HEK293T (cell line): Measurements from ENCODE around the gene MTA3.

ENCODE experiments used
- CTCF ChIA-PET: fragments of 350-600 bp; formaldehyde crosslinking; extraction: SDS; loops from one replicate; lab custom pipeline; 2021; ENCODE audit warnings: antibody characterized with exemption, inconsistent platforms; lab: Yijun Ruan, JAX
- POLR2A ChIA-PET: fragments of 350-600 bp; formaldehyde crosslinking; extraction: SDS; loops from one replicate; lab custom pipeline; 2020; ENCODE audit warnings: antibody characterized with exemption, inconsistent platforms; lab: Yijun Ruan, JAX
- DNase-seq: peaks from one replicate; pipeline ENCODE4 v3.0.0; 2012; ENCODE audit warnings: mixed read lengths; ENCODE audit errors: extremely low spot score
- ARNT ChIP-seq: fragments of 450-650 bp; IDR thresholded peaks from 2 replicates; pipeline ENCODE4 v1.6.1; 2017; ENCODE audit warnings: mild to moderate bottlenecking
- BHLHE40 ChIP-seq: fragments of 450-650 bp; IDR thresholded peaks from 2 replicates; pipeline ENCODE4 v1.6.1; 2016; ENCODE audit warnings: mild to moderate bottlenecking, moderate library complexity, borderline replicate concordance
- CTBP1 ChIP-seq: fragments of 450-650 bp; IDR thresholded peaks from 2 replicates; pipeline ENCODE4 v1.6.1; 2016; ENCODE audit warnings: borderline replicate concordance
- ELF4 ChIP-seq: fragments of 450-650 bp; IDR thresholded peaks from 2 replicates; pipeline ENCODE4 v1.6.1; 2017; ENCODE audit warnings: antibody characterized with exemption
- FOXA1 ChIP-seq: fragments of 450-650 bp; IDR thresholded peaks from 2 replicates; pipeline ENCODE4 v1.6.1; 2016; ENCODE audit warnings: mild to moderate bottlenecking
- FOXK2 ChIP-seq: fragments of 450-650 bp; IDR thresholded peaks from 2 replicates; pipeline ENCODE4 v1.6.1; 2016; ENCODE audit warnings: mild to moderate bottlenecking
- FOXM1 ChIP-seq: fragments of 450-650 bp; IDR thresholded peaks from 2 replicates; pipeline ENCODE4 v1.6.1; 2017; ENCODE audit warnings: mild to moderate bottlenecking, borderline replicate concordance
- HDGF ChIP-seq: fragments of 450-650 bp; IDR thresholded peaks from 2 replicates; pipeline ENCODE4 v1.6.1; 2017; ENCODE audit warnings: antibody characterized with exemption, borderline replicate concordance
- L3MBTL2 ChIP-seq: fragments of 450-650 bp; conservative IDR thresholded peaks from 2 replicates; pipeline ENCODE4 v1.6.1; 2016; ENCODE audit warnings: mild to moderate bottlenecking
- LEF1 ChIP-seq: fragments of 450-650 bp; IDR thresholded peaks from 2 replicates; pipeline ENCODE4 v1.6.1; 2017; ENCODE audit warnings: mild to moderate bottlenecking, borderline replicate concordance
- NFRKB ChIP-seq: fragments of 450-650 bp; IDR thresholded peaks from 2 replicates; pipeline ENCODE4 v1.6.1; 2016; ENCODE audit warnings: mild to moderate bottlenecking, moderate library complexity
- SP1 ChIP-seq: fragments of 450-650 bp; IDR thresholded peaks from 2 replicates; pipeline ENCODE4 v1.6.1; 2017
- SUZ12 ChIP-seq: fragments of 450-650 bp; IDR thresholded peaks from 2 replicates; pipeline ENCODE4 v1.6.1; 2016; ENCODE audit warnings: mild to moderate bottlenecking
- TARDBP ChIP-seq: fragments of 450-650 bp; IDR thresholded peaks from 2 replicates; pipeline ENCODE4 v1.6.1; 2016
- ZNF384 ChIP-seq: fragments of 450-650 bp; IDR thresholded peaks from 2 replicates; pipeline ENCODE4 v1.6.1; 2016
- TF ChIP-seq, protein P1 (sequence below): fragments of 450-650 bp; IDR thresholded peaks from 2 replicates; pipeline ENCODE4 v1.6.1; 2016

MTA3 gene

GRCh38 chr2:42801381-42801780, 232.9 kb downstream of the MTA3 start:
- ChIA-PET CTCF (no interaction called here), POLR2A (interaction anchor here (1.7 kb wide), 1 partner anchor 9 kb away, joined by 11 read pairs; no protein-coding TSS in a partner anchor)
- DNase-seq: no peak
- no peak for TF ChIP-seq L3MBTL2
- TF ChIP-seq ELF4: no peak
- no peak for TF ChIP-seq HDGF
- TF ChIP-seq NFRKB: no peak
- TF ChIP-seq TARDBP: no peak
- TF ChIP-seq FOXA1: no peak
- TF ChIP-seq LEF1: no peak
- no peak for TF ChIP-seq BHLHE40
- no peak for TF ChIP-seq ZNF384
- TF ChIP-seq ARNT: no peak
- TF ChIP-seq FOXM1: no peak
- TF ChIP-seq CTBP1: no peak
- TF ChIP-seq FOXK2: no peak
- no peak for TF ChIP-seq SP1
- TF ChIP-seq, protein P1, sequence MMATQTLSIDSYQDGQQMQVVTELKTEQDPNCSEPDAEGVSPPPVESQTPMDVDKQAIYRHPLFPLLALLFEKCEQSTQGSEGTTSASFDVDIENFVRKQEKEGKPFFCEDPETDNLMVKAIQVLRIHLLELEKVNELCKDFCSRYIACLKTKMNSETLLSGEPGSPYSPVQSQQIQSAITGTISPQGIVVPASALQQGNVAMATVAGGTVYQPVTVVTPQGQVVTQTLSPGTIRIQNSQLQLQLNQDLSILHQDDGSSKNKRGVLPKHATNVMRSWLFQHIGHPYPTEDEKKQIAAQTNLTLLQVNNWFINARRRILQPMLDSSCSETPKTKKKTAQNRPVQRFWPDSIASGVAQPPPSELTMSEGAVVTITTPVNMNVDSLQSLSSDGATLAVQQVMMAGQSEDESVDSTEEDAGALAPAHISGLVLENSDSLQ: no peak
- no peak for TF ChIP-seq SUZ12

- TF ChIP-seq ARNT: no peak
- no peak for TF ChIP-seq ELF4
- TF ChIP-seq BHLHE40: no peak
- no peak for TF ChIP-seq ZNF384
- TF ChIP-seq CTBP1: no peak
- no peak for TF ChIP-seq HDGF
- POLR2A ChIA-PET: no interaction called here
- DNase-seq: no peak
- CTCF ChIA-PET: no interaction called here
Measured at GRCh38 chr2:42802150-42802549, 233.7 kb downstream of the MTA3 start.

GRCh38 chr2:42804338-42804737, 235.9 kb downstream of the MTA3 start:
- ChIA-PET POLR2A (no interaction called here), CTCF (no interaction called here)
- DNase-seq: no peak
- TF ChIP-seq LEF1 (no peak), NFRKB (no peak), CTBP1 (no peak)

- CTCF ChIA-PET: no interaction called here
- no peak for DNase-seq
- TF ChIP-seq HDGF (no peak), ELF4 (no peak), BHLHE40 (no peak), ARNT (no peak), CTBP1 (no peak), LEF1 (no peak)
- TF ChIP-seq, protein P1: no peak
- POLR2A ChIA-PET: no interaction called here
Measured at GRCh38 chr2:42804891-42805290, 236.5 kb downstream of the MTA3 start.
